Measurements from ENCODE around the gene ATOH8.

The ATOH8 gene

GRCh38 chr2:85756195-85756594 lies 2.4 kb downstream of the ATOH8 start:
- Histone ChIP-seq H3K4me1 (ENCODE audit: insufficient read depth, low read length) (0 out of 2 replicates have a peak, but pooled peaks cover 5% of the 10 kb centered on the region), H3K4me3 (ENCODE audit: low read length) (no peak overlapping the region), H3K27ac (ENCODE audit: low read depth, low read length) (no peak overlapping the region), H3K36me3 (ENCODE audit: insufficient read depth, low read length) (no peaks in the 10 kb centered on the region), H3K9me3 (ENCODE audit: insufficient read depth, low read depth, low read length) (no peaks in the 10 kb centered on the region), H3K27me3 (ENCODE audit: insufficient read depth, low read length) (peaks cover 81% of the 10 kb centered on the region), H3K9ac (ENCODE audit: low read depth, low read length) (no peak overlapping the region)
- 82% methylated on average over 6 of the region's 6 CpGs for WGBS

- 91% methylated on average over 9 of the region's 9 CpGs for WGBS
- no peak overlapping the region for H3K4me3 ChIP-seq (ENCODE audit: low read length)
- peaks cover 78% of the 10 kb centered on the region for H3K27me3 ChIP-seq (ENCODE audit: insufficient read depth, low read length)
- H3K27ac ChIP-seq (ENCODE audit: low read depth, low read length), result no peak overlapping the region
- H3K9ac ChIP-seq (ENCODE audit: low read depth, low read length), result no peak overlapping the region
- no peaks in the 10 kb centered on the region for H3K36me3 ChIP-seq (ENCODE audit: insufficient read depth, low read length)
- 0 out of 2 replicates have a peak, but pooled peaks cover 5% of the 10 kb centered on the region for H3K4me1 ChIP-seq (ENCODE audit: insufficient read depth, low read length)
- H3K9me3 ChIP-seq (ENCODE audit: insufficient read depth, low read depth, low read length), result no peaks in the 10 kb centered on the region
Observed at GRCh38 chr2:85756822-85757435, 3.1 kb downstream of the ATOH8 start.

DNA sequence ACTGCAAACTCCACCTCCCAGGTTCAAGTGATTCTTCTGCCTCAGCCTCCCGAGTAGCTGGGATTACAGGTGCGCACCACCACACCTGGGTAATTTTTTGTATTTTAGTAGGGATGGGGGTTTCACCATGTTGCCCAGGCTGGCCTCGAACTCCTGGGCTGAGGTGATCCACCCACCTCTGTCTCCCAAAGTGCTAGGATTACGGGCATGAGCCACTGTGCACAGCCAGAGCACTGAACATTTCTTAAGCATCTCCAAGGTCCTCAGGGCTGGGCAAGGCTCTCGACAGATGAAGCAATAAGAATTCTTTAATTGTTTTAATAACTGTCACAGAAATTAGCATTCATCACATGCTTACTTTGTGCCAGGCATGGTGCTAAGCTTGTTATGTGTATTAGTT lies 4.1 kb downstream of the ATOH8 start:
- H3K9me3 ChIP-seq (ENCODE audit: insufficient read depth, low read depth, low read length), result no peaks in the 10 kb centered on the region
- H3K27me3 ChIP-seq (ENCODE audit: insufficient read depth, low read length), result peaks cover 72% of the 10 kb centered on the region
- H3K9ac ChIP-seq (ENCODE audit: low read depth, low read length), result no peak overlapping the region
- H3K36me3 ChIP-seq (ENCODE audit: insufficient read depth, low read length), result no peaks in the 10 kb centered on the region
- H3K4me3 ChIP-seq (ENCODE audit: low read length), result no peak overlapping the region
- 95% methylated on average over 5 of the region's 5 CpGs for WGBS
- H3K4me1 ChIP-seq (ENCODE audit: insufficient read depth, low read length), result 0 out of 2 replicates have a peak, but pooled peaks cover 5% of the 10 kb centered on the region
- H3K27ac ChIP-seq (ENCODE audit: low read depth, low read length), result no peak overlapping the region

DNA sequence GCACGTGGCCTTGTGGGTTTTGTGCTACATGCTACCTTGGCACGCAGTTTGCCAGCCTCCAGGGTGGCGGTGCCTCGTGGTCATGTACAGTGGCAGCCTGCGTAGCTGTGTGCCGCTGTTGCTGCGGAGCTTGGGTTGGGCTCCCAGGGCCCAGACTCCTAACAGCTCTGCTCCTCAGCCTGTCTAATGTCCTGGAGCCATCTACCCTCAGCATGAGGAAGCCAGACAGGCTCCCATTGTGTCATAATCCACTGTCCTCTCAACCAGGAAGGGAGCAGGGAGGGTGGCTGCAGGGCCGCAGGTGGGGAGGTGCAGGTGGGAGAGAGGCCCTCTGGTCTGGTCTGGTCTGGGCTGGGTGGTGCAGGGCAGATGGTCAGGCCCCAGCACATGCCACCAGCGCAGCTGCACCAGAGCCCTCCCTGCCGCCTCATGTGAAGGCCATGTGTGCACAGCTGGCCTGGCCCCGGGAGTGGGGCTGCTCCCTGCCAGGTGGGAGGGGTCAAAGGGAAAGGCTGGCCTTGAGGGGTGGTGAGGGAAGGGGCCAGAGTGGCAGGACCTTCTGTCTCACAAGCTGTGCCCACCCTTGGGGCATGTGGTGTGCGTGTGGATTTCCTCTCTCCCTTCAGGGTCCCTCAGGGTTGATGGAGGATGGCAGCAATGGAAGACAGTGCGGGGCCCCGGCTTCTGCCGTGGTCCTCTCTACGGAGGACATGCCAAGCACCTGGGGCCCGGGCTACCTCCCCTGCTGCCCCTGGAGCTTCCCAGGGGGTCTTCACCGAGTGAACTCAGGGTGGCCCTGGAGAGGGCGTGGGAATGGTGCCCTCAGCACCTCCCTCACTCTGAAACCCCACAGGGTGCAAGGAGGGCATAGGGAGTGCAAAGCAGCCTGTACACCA lies 4.8 kb downstream of the ATOH8 start:
- Histone ChIP-seq H3K27ac (ENCODE audit: low read depth, low read length) (no peak overlapping the region), H3K27me3 (ENCODE audit: insufficient read depth, low read length) (peaks cover 70% of the 10 kb centered on the region), H3K36me3 (ENCODE audit: insufficient read depth, low read length) (no peaks in the 10 kb centered on the region), H3K4me1 (ENCODE audit: insufficient read depth, low read length) (0 out of 2 replicates have a peak, but pooled peaks cover 5% of the 10 kb centered on the region), H3K9me3 (ENCODE audit: insufficient read depth, low read depth, low read length) (no peaks in the 10 kb centered on the region), H3K4me3 (ENCODE audit: low read length) (no peak overlapping the region), H3K9ac (ENCODE audit: low read depth, low read length) (no peak overlapping the region)
- 91% methylated on average over 19 of the region's 19 CpGs for WGBS

DNA sequence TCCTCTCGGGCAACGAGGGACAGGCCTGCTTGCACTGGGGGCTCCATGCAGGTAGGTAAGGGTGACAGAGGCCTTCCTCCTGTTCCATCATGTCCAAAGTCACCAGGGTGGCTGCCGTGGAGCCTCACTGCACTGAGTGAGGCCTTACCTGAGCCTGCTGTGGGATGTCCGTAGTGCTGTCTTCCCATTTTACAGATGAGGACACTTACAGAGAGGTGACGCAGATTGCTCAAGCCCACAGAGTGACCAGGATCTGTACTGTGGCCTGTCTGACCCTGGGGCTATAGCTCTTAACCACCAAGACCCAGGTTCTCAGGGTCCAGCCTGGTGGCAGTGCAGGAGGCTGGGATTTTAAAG lies 5.4 kb downstream of the ATOH8 start:
- Histone ChIP-seq H3K36me3 (ENCODE audit: insufficient read depth, low read length) (no peaks in the 10 kb centered on the region), H3K4me1 (ENCODE audit: insufficient read depth, low read length) (0 out of 2 replicates have a peak, but pooled peaks cover 5% of the 10 kb centered on the region), H3K27me3 (ENCODE audit: insufficient read depth, low read length) (peaks cover 69% of the 10 kb centered on the region), H3K9ac (ENCODE audit: low read depth, low read length) (no peak overlapping the region), H3K4me3 (ENCODE audit: low read length) (no peak overlapping the region), H3K27ac (ENCODE audit: low read depth, low read length) (no peak overlapping the region), H3K9me3 (ENCODE audit: insufficient read depth, low read depth, low read length) (no peaks in the 10 kb centered on the region)
- 94% methylated on average over 5 of the region's 5 CpGs for WGBS

- no peak overlapping the region for H3K9ac ChIP-seq (ENCODE audit: low read depth, low read length)
- peaks cover 13% of the 10 kb centered on the region; the same call in 1 of the 2 replicates for H3K4me1 ChIP-seq (ENCODE audit: insufficient read depth, low read length)
- no peaks in the 10 kb centered on the region for H3K9me3 ChIP-seq (ENCODE audit: insufficient read depth, low read depth, low read length)
- no peak overlapping the region for H3K27ac ChIP-seq (ENCODE audit: low read depth, low read length)
- H3K4me3 ChIP-seq (ENCODE audit: low read length), result no peak overlapping the region
- H3K36me3 ChIP-seq (ENCODE audit: insufficient read depth, low read length), result no peaks in the 10 kb centered on the region
- WGBS, result 88% methylated on average over 6 of the region's 6 CpGs
- H3K27me3 ChIP-seq (ENCODE audit: insufficient read depth, low read length), result peaks cover 69% of the 10 kb centered on the region
Observed at GRCh38 chr2:85760371-85760770, 6.6 kb downstream of the ATOH8 start.

GRCh38 chr2:85760872-85761271 lies 7.1 kb downstream of the ATOH8 start:
- peaks cover 10% of the 10 kb centered on the region; the same call in 1 of the 2 replicates for H3K4me1 ChIP-seq (ENCODE audit: insufficient read depth, low read length)
- WGBS, result 85% methylated on average over 8 of the region's 8 CpGs

GRCh38 chr2:85761512-85761944 lies 7.7 kb downstream of the ATOH8 start:
- WGBS, result 71% methylated on average over 3 of the region's 3 CpGs
- Histone ChIP-seq H3K9me3 (ENCODE audit: insufficient read depth, low read depth, low read length) (no peaks in the 10 kb centered on the region), H3K9ac (ENCODE audit: low read depth, low read length) (no peak overlapping the region), H3K27ac (ENCODE audit: low read depth, low read length) (no peak overlapping the region), H3K36me3 (ENCODE audit: insufficient read depth, low read length) (no peaks in the 10 kb centered on the region), H3K4me1 (ENCODE audit: insufficient read depth, low read length) (peaks cover 13% of the 10 kb centered on the region; the same call in 1 of the 2 replicates), H3K27me3 (ENCODE audit: insufficient read depth, low read length) (peaks cover 68% of the 10 kb centered on the region), H3K4me3 (ENCODE audit: low read length) (no peak overlapping the region)

More at GRCh38 chr2:85760872-85761271, 7.1 kb downstream of the ATOH8 start:
- no peaks in the 10 kb centered on the region for H3K36me3 ChIP-seq (ENCODE audit: insufficient read depth, low read length)
- H3K4me3 ChIP-seq (ENCODE audit: low read length), result no peak overlapping the region
- H3K9ac ChIP-seq (ENCODE audit: low read depth, low read length), result no peak overlapping the region
- H3K27me3 ChIP-seq (ENCODE audit: insufficient read depth, low read length), result peaks cover 69% of the 10 kb centered on the region
- H3K27ac ChIP-seq (ENCODE audit: low read depth, low read length), result no peak overlapping the region
- H3K9me3 ChIP-seq (ENCODE audit: insufficient read depth, low read depth, low read length), result no peaks in the 10 kb centered on the region

- 86% methylated on average over 4 of the region's 4 CpGs for WGBS
- H3K4me3 ChIP-seq (ENCODE audit: low read length), result no peak overlapping the region
Observed at GRCh38 chr2:85761946-85762345, 8.2 kb downstream of the ATOH8 start.

DNA sequence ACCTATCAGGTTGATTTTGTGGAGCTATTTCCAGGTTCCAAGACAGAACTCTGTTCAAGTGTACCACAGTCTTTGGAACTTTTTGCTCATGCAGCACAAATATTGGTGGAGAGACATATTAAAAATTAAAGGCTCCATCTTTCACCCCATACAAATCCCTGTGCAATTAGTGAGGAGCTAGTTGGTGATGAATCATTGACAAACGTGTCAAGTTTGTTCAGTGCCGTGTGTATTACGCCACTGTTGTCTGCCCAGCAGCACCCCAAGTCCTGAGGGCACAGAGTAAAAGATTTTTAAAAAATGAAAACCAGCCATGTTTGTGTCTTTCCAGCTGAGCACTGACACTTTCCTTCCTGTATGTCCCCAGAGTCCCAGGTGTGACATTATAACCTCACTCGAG lies 9.3 kb downstream of the ATOH8 start:
- peaks cover 58% of the 10 kb centered on the region for H3K27me3 ChIP-seq (ENCODE audit: insufficient read depth, low read length)
- 93% methylated on average over 4 of the region's 4 CpGs for WGBS
- H3K9me3 ChIP-seq (ENCODE audit: insufficient read depth, low read depth, low read length), result no peaks in the 10 kb centered on the region
- H3K9ac ChIP-seq (ENCODE audit: low read depth, low read length), result no peak overlapping the region
- H3K4me3 ChIP-seq (ENCODE audit: low read length), result no peak overlapping the region
- H3K27ac ChIP-seq (ENCODE audit: low read depth, low read length), result no peak overlapping the region
- H3K4me1 ChIP-seq (ENCODE audit: insufficient read depth, low read length), result peaks cover 15% of the 10 kb centered on the region; the same call in 1 of the 2 replicates
- no peaks in the 10 kb centered on the region for H3K36me3 ChIP-seq (ENCODE audit: insufficient read depth, low read length)

More at GRCh38 chr2:85761946-85762345, 8.2 kb downstream of the ATOH8 start:
- Histone ChIP-seq H3K36me3 (ENCODE audit: insufficient read depth, low read length) (no peaks in the 10 kb centered on the region), H3K27me3 (ENCODE audit: insufficient read depth, low read length) (peaks cover 67% of the 10 kb centered on the region), H3K4me1 (ENCODE audit: insufficient read depth, low read length) (peaks cover 15% of the 10 kb centered on the region; the same call in 1 of the 2 replicates), H3K9ac (ENCODE audit: low read depth, low read length) (no peak overlapping the region), H3K9me3 (ENCODE audit: insufficient read depth, low read depth, low read length) (no peaks in the 10 kb centered on the region), H3K27ac (ENCODE audit: low read depth, low read length) (no peak overlapping the region)

GRCh38 chr2:85763831-85764230 lies 10.0 kb downstream of the ATOH8 start:
- 90% methylated on average over 16 of the region's 16 CpGs for WGBS
- peaks cover 53% of the 10 kb centered on the region for H3K27me3 ChIP-seq (ENCODE audit: insufficient read depth, low read length)
- peaks cover 21% of the 10 kb centered on the region for H3K4me1 ChIP-seq (ENCODE audit: insufficient read depth, low read length)
- H3K9me3 ChIP-seq (ENCODE audit: insufficient read depth, low read depth, low read length), result no peaks in the 10 kb centered on the region
- no peak overlapping the region for H3K27ac ChIP-seq (ENCODE audit: low read depth, low read length)
- no peaks in the 10 kb centered on the region for H3K36me3 ChIP-seq (ENCODE audit: insufficient read depth, low read length)
- H3K9ac ChIP-seq (ENCODE audit: low read depth, low read length), result no peak overlapping the region
- no peak overlapping the region for H3K4me3 ChIP-seq (ENCODE audit: low read length)
